PC-3 (cell line): ENCODE results near the gene MED6.

Source experiments
- CTCF ChIP-seq: fragments of 300-600 bp; sonication (generic); conservative IDR thresholded peaks from 2 replicates; pipeline ENCODE4 v1.5.1; 2017; ENCODE audit warnings: antibody characterized with exemption, low read depth, mild to moderate bottlenecking, low read length
- EZH2 ChIP-seq: fragments of 300-600 bp; sonication (generic); IDR thresholded peaks from one replicate; pipeline ENCODE4 v1.6.1; 2017; ENCODE audit warnings: antibody characterized with exemption, mild to moderate bottlenecking, low read length; ENCODE audit not compliant: unreplicated experiment
- EZH2phosphoT487 ChIP-seq: fragments of 300-600 bp; sonication (generic); IDR thresholded peaks from 2 replicates; pipeline ENCODE4 v1.6.1; 2018; ENCODE audit warnings: mild to moderate bottlenecking, antibody characterized with exemption, low read length, borderline replicate concordance

- TF ChIP-seq EZH2: no peak
- no peak for TF ChIP-seq CTCF
- no peak for TF ChIP-seq EZH2phosphoT487
These were observed 16.2 kb upstream of the MED6 start for GRCh38 chr14:70616646-70617045.
